Keratinocyte (primary cell): ENCODE data around the gene EPHA6. TPM values are rescaled to one million over a fixed set of nuclear protein-coding genes. Genes with fewer than 3 reads are reported as not detected.

Experiments
- DNase-seq: peaks from one replicate; pipeline ENCODE4 v3.0.0-alpha.2; 2011; ENCODE audit warnings: low read depth, missing footprints, low spot score
- FAIRE-seq: peaks from 2 replicates; lab custom pipeline; 2011; peaks lifted over from hg19 to GRCh38; lab: Jason Lieb, UNC
- H2AFZ ChIP-seq: 2 replicates; pipeline ENCODE4 v1.6.0; 2012; ENCODE audit warnings: low read length, control low read depth, inconsistent platforms; ENCODE audit not compliant: control insufficient read depth
- H3K27ac ChIP-seq: 2 replicates; pipeline ENCODE4 v1.5.1; 2011; ENCODE audit warnings: low read length; ENCODE audit not compliant: control insufficient read depth, insufficient read depth
- H3K27me3 ChIP-seq: 3 replicates; pipeline ENCODE4 v1.6.0; 2011; ENCODE audit warnings: low read length; ENCODE audit not compliant: control insufficient read depth, insufficient read depth; ENCODE audit errors: extremely low read depth
- H3K36me3 ChIP-seq, 2 experiments: 2 replicates in 1 of 2; 3 replicates in 1 of 2; pipeline ENCODE4 v1.5.1; 2011; ENCODE audit warnings: low read length in 2 of 2, mild to moderate bottlenecking in 1 of 2; ENCODE audit not compliant: control insufficient read depth in 2 of 2, insufficient read depth in 2 of 2; ENCODE audit errors: extremely low read depth in 1 of 2
- H3K4me1 ChIP-seq: 3 replicates; pipeline ENCODE4 v1.5.1; 2011; ENCODE audit warnings: low read length; ENCODE audit not compliant: control insufficient read depth, insufficient read depth; ENCODE audit errors: extremely low read depth
- H3K4me2 ChIP-seq: 3 replicates; pipeline ENCODE4 v1.6.0; 2011; ENCODE audit warnings: low read depth, low read length; ENCODE audit not compliant: control insufficient read depth, insufficient read depth; ENCODE audit errors: extremely low read depth
- H3K4me3 ChIP-seq, 3 experiments: fragments of 200-600 bp in 1 of 3; sonication (generic) in 1 of 3; 2 replicates in 2 of 3; 3 replicates in 1 of 3; pipeline ENCODE4 v1.5.1; 2011 to 2016; ENCODE audit warnings: low read length in 3 of 3, mild to moderate bottlenecking in 3 of 3, control low read depth in 2 of 3, inconsistent platforms in 1 of 3, low read depth in 1 of 3, mixed read lengths in 1 of 3, mixed run types in 1 of 3, moderate library complexity in 1 of 3; ENCODE audit not compliant: control insufficient read depth in 2 of 3, insufficient read depth in 2 of 3; ENCODE audit errors: extremely low read depth in 1 of 3
- H3K79me2 ChIP-seq: 2 replicates; pipeline ENCODE4 v1.6.0; 2012; ENCODE audit warnings: low read length; ENCODE audit not compliant: control insufficient read depth, insufficient read depth
- H3K9ac ChIP-seq: 3 replicates; pipeline ENCODE4 v1.6.0; 2011; ENCODE audit warnings: low read length; ENCODE audit not compliant: control insufficient read depth, insufficient read depth; ENCODE audit errors: extremely low read depth
- H3K9me1 ChIP-seq: 3 replicates; pipeline ENCODE4 v1.6.0; 2011; ENCODE audit warnings: low read length; ENCODE audit not compliant: control insufficient read depth, insufficient read depth; ENCODE audit errors: extremely low read depth
- H3K9me3 ChIP-seq: 2 replicates; pipeline ENCODE4 v1.5.1; 2012; ENCODE audit warnings: low read depth, low read length; ENCODE audit not compliant: control insufficient read depth
- H4K20me1 ChIP-seq: 3 replicates; pipeline ENCODE4 v1.6.0; 2011; ENCODE audit warnings: low read length; ENCODE audit not compliant: control insufficient read depth, insufficient read depth; ENCODE audit errors: extremely low read depth
- CTCF ChIP-seq, 3 experiments: IDR thresholded peaks in 1 of 3; conservative IDR thresholded peaks in 1 of 3; optimal IDR thresholded peaks in 1 of 3; 2 replicates in 2 of 3; 3 replicates in 1 of 3; pipeline versions ENCODE3 to v1.5.1; 2011; ENCODE audit warnings: low read length in 3 of 3, mild to moderate bottlenecking in 3 of 3, moderate library complexity in 2 of 3, control low read depth in 1 of 3, inconsistent platforms in 1 of 3; ENCODE audit not compliant: insufficient read depth in 2 of 3; ENCODE audit errors: extremely low read depth in 1 of 3
- EZH2 ChIP-seq: IDR thresholded peaks from one replicate; pipeline ENCODE4 v1.6.1; 2012; ENCODE audit warnings: inconsistent platforms, mild to moderate bottlenecking, low read length, moderate library complexity
- dilution Hi-C: fragments of 300-500 bp; cut with MboI; formaldehyde crosslinking; loops from one replicate; pipeline ENCODE4 v1.7.0; 2020; ENCODE audit warnings: low sequenced_read_pairs; ENCODE audit not compliant: extremely low pct_ligation_motif_present
- polyA plus RNA-seq, 5 experiments: library from polyadenylated mRNA; depleted of rRNA in 3 of 5; stranded (reverse) in 3 of 5; stranded (forward) in 1 of 5; unstranded in 1 of 5; fragments of >200 nt; gene quantifications; 1 replicate in 1 of 5; 2 replicates in 3 of 5; 3 replicates in 1 of 5; pipeline versions ENCODE4 v1.2.1 to v1.2.3, GENCODE V29; 2011 to 2012; ENCODE audit warnings: missing spikeins in 2 of 5, low read depth in 1 of 5, low replicate concordance in 1 of 5

Gene EPHA6
- polyA plus RNA-seq, 1 donor (not counting 4 experiments of a cell fraction or from before 2014, with no cell fraction given): not detected

- Histone ChIP-seq H3K27ac (no peak overlapping the region), H3K27me3 (no peaks in the 10 kb centered on the region), H3K4me3 (no peak overlapping the region), H3K36me3 (no peaks in the 10 kb centered on the region), H3K4me1 (no peaks in the 10 kb centered on the region), H3K4me2 (no peak overlapping the region), H2AFZ (no peak overlapping the region), H3K9me3 (no peaks in the 10 kb centered on the region), H4K20me1 (no peaks in the 10 kb centered on the region), H3K79me2 (no peaks in the 10 kb centered on the region), H3K9me1 (no peaks in the 10 kb centered on the region), H3K9ac (no peak overlapping the region)
- dilution Hi-C loops: no loop called here
- DNase-seq: no peak
- no peak for TF ChIP-seq EZH2
- no peak for TF ChIP-seq CTCF (optimal IDR thresholded peaks at IDR 0.05 in 1 of 3, IDR thresholded peaks at IDR 0.05 in 1 of 3, conservative IDR thresholded peaks at IDR 0.05 in 1 of 3; ENCODE audit: extremely low read depth in 1 of 3, insufficient read depth in 2 of 3, low read length in 3 of 3)
- no peak for FAIRE-seq
These were observed 538.8 kb downstream of the EPHA6 start for GRCh38 chr3:97353176-97353575.

- no peak overlapping the region for H3K9ac ChIP-seq
- no peak overlapping the region for H3K27ac ChIP-seq
- dilution Hi-C loops: no loop called here
- no peaks in the 10 kb centered on the region for H3K4me1 ChIP-seq
- no peaks in the 10 kb centered on the region for H3K27me3 ChIP-seq
- no peaks in the 10 kb centered on the region for H3K36me3 ChIP-seq
- H3K4me2 ChIP-seq: no peak overlapping the region
- TF ChIP-seq EZH2 (no peak), CTCF (optimal IDR thresholded peaks at IDR 0.05 in 1 of 3, IDR thresholded peaks at IDR 0.05 in 1 of 3, conservative IDR thresholded peaks at IDR 0.05 in 1 of 3; ENCODE audit: extremely low read depth in 1 of 3, insufficient read depth in 2 of 3, low read length in 3 of 3) (no peak)
- no peaks in the 10 kb centered on the region for H4K20me1 ChIP-seq
- H3K4me3 ChIP-seq: no peak overlapping the region
- no peak for FAIRE-seq
- no peak for DNase-seq
- no peak overlapping the region for H2AFZ ChIP-seq
- H3K9me3 ChIP-seq: no peaks in the 10 kb centered on the region
- no peaks in the 10 kb centered on the region for H3K79me2 ChIP-seq
- H3K9me1 ChIP-seq: no peaks in the 10 kb centered on the region
These were observed 545.6 kb downstream of the EPHA6 start for GRCh38 chr3:97359977-97360376.
